ENCODE data around the gene PSMG3. TPM values are rescaled to one million over a fixed set of nuclear protein-coding genes. Genes with fewer than 3 reads are reported as not detected.

Gene PSMG3
- total and polyA plus RNA-seq, 2 experiments from 2014 or later: 28.3 to 84.8 TPM

DNA sequence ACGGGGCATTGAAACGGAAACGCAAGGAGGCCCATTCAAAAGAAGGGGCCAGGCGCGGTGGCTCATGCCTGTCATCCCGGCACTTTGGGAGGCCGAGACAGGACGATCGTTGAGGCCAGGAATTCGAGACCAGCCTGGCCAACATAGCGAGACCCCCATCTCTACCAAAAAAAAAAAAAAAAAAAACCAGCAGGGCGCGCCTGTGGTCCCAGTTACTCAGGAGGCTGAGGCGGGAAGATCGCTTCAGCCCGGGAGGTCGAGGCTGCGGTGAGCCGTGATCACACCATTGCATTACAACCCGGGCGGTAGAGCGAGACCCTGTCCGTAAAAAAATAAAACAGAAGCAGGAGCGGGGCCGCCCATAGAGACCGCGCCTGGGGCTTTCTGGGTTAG is 396 bp downstream of the PSMG3 start:
- H2AFZ ChIP-seq: no peak overlapping the region

More for the DNA sequence above, 396 bp downstream of the PSMG3 start:
- DNase-seq (ENCODE audit: low spot score): no peak
- Histone ChIP-seq H3K27me3 (ENCODE audit: insufficient read depth) (no peaks in the 10 kb centered on the region), H3K9me2 (ENCODE audit: insufficient read depth) (no peaks in the 10 kb centered on the region), H4K20me1 (replicated peaks; ENCODE audit: insufficient read depth) (no peaks in the 10 kb centered on the region), H3K36me3 (ENCODE audit: insufficient read depth) (no peaks in the 10 kb centered on the region), H3K4me2 (peak overlapping the region; percentile 68; the same call in 1 of the 2 replicates), H3F3A (replicated peaks; ENCODE audit: low read depth) (no peaks in the 10 kb centered on the region), H3K4me3 (peak overlapping the region; percentile 64), H3K79me2 (replicated peaks; ENCODE audit: insufficient read depth) (0 out of 2 replicates have a peak, but pooled peaks cover 3% of the 10 kb centered on the region), H3K27ac (ENCODE audit: low read depth) (no peak overlapping the region), H3K4me1 (ENCODE audit: insufficient read depth) (no peaks in the 10 kb centered on the region)
- peaks cover 44% of the 10 kb centered on the region for H3K36me3 Mint-ChIP-seq (ENCODE audit: low read depth)
- H3K27ac Mint-ChIP-seq: 0 out of 2 replicates have a peak overlapping the region, but pooled peaks have one; percentile 71
- peak overlapping the region; percentile 72 for H3K4me3 Mint-ChIP-seq
- H3K27me3 Mint-ChIP-seq (ENCODE audit: insufficient read depth, low read depth, poor library complexity): peaks cover 5% of the 10 kb centered on the region
- H3K9me3 Mint-ChIP-seq: no peaks in the 10 kb centered on the region
- no peak; the same call in 2 of the 3 replicates for ATAC-seq
- TF ChIP-seq, protein P1, sequence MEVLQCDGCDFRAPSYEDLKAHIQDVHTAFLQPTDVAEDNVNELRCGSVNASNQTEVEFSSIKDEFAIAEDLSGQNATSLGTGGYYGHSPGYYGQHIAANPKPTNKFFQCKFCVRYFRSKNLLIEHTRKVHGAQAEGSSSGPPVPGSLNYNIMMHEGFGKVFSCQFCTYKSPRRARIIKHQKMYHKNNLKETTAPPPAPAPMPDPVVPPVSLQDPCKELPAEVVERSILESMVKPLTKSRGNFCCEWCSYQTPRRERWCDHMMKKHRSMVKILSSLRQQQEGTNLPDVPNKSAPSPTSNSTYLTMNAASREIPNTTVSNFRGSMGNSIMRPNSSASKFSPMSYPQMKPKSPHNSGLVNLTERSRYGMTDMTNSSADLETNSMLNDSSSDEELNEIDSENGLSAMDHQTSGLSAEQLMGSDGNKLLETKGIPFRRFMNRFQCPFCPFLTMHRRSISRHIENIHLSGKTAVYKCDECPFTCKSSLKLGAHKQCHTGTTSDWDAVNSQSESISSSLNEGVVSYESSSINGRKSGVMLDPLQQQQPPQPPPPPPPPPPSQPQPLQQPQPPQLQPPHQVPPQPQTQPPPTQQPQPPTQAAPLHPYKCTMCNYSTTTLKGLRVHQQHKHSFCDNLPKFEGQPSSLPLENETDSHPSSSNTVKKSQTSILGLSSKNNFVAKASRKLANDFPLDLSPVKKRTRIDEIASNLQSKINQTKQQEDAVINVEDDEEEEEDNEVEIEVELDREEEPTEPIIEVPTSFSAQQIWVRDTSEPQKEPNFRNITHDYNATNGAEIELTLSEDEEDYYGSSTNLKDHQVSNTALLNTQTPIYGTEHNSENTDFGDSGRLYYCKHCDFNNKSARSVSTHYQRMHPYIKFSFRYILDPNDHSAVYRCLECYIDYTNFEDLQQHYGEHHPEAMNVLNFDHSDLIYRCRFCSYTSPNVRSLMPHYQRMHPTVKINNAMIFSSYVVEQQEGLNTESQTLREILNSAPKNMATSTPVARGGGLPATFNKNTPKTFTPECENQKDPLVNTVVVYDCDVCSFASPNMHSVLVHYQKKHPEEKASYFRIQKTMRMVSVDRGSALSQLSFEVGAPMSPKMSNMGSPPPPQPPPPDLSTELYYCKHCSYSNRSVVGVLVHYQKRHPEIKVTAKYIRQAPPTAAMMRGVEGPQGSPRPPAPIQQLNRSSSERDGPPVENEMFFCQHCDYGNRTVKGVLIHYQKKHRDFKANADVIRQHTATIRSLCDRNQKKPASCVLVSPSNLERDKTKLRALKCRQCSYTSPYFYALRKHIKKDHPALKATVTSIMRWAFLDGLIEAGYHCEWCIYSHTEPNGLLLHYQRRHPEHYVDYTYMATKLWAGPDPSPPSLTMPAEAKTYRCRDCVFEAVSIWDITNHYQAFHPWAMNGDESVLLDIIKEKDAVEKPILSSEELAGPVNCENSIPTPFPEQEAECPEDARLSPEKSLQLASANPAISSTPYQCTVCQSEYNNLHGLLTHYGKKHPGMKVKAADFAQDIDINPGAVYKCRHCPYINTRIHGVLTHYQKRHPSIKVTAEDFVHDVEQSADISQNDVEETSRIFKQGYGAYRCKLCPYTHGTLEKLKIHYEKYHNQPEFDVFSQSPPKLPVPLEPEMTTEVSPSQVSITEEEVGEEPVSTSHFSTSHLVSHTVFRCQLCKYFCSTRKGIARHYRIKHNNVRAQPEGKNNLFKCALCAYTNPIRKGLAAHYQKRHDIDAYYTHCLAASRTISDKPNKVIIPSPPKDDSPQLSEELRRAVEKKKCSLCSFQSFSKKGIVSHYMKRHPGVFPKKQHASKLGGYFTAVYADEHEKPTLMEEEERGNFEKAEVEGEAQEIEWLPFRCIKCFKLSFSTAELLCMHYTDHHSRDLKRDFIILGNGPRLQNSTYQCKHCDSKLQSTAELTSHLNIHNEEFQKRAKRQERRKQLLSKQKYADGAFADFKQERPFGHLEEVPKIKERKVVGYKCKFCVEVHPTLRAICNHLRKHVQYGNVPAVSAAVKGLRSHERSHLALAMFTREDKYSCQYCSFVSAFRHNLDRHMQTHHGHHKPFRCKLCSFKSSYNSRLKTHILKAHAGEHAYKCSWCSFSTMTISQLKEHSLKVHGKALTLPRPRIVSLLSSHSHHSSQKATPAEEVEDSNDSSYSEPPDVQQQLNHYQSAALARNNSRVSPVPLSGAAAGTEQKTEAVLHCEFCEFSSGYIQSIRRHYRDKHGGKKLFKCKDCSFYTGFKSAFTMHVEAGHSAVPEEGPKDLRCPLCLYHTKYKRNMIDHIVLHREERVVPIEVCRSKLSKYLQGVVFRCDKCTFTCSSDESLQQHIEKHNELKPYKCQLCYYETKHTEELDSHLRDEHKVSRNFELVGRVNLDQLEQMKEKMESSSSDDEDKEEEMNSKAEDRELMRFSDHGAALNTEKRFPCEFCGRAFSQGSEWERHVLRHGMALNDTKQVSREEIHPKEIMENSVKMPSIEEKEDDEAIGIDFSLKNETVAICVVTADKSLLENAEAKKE (CRISPR knock-in tag; IDR thresholded peaks at IDR 0.05): no peak
- no peak for TF ChIP-seq ZNF331 (CRISPR knock-in tag; IDR thresholded peaks at IDR 0.05; ENCODE audit: low read depth)
- TF ChIP-seq, protein P2, sequence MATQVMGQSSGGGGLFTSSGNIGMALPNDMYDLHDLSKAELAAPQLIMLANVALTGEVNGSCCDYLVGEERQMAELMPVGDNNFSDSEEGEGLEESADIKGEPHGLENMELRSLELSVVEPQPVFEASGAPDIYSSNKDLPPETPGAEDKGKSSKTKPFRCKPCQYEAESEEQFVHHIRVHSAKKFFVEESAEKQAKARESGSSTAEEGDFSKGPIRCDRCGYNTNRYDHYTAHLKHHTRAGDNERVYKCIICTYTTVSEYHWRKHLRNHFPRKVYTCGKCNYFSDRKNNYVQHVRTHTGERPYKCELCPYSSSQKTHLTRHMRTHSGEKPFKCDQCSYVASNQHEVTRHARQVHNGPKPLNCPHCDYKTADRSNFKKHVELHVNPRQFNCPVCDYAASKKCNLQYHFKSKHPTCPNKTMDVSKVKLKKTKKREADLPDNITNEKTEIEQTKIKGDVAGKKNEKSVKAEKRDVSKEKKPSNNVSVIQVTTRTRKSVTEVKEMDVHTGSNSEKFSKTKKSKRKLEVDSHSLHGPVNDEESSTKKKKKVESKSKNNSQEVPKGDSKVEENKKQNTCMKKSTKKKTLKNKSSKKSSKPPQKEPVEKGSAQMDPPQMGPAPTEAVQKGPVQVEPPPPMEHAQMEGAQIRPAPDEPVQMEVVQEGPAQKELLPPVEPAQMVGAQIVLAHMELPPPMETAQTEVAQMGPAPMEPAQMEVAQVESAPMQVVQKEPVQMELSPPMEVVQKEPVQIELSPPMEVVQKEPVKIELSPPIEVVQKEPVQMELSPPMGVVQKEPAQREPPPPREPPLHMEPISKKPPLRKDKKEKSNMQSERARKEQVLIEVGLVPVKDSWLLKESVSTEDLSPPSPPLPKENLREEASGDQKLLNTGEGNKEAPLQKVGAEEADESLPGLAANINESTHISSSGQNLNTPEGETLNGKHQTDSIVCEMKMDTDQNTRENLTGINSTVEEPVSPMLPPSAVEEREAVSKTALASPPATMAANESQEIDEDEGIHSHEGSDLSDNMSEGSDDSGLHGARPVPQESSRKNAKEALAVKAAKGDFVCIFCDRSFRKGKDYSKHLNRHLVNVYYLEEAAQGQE (IDR thresholded peaks at IDR 0.05; ENCODE audit: unreplicated experiment): no peak
- H3K4me1 Mint-ChIP-seq: peaks cover 31% of the 10 kb centered on the region
